Measurements from ENCODE around the gene RAB4B.

- no peak for TF ChIP-seq CTCF (IDR thresholded peaks at IDR 0.05)
- no peak for TF ChIP-seq EP300 (IDR thresholded peaks at IDR 0.05)
Observed at GRCh38 chr19:40803170-40803856, 25.3 kb downstream of the RAB4B start.
